HG03066 (cell line): ENCODE measurements around the gene SMTNL2.
"Not testable (repeated sequence)": the region's sequence is repeated elsewhere in the genome, so short reads cannot be mapped to it uniquely, and the experiment has no call there.

Source experiments
- ATAC-seq: cut with Tn5 transposase; IDR thresholded peaks from one replicate; pipeline ENCODE4 v1.9.1; 2021; ENCODE audit warnings: low read depth; ENCODE audit not compliant: unreplicated experiment

SMTNL2 gene

GRCh38 chr17:4598776-4599504 lies 14.6 kb downstream of the SMTNL2 start:
- ATAC-seq = no peak

- ATAC-seq = no peak
These were observed 15.4 kb downstream of the SMTNL2 start for GRCh38 chr17:4599505-4600281.

GRCh38 chr17:4600563-4600962 lies 16.2 kb downstream of the SMTNL2 start:
- no peak for ATAC-seq

- no peak for ATAC-seq
These were observed 17.0 kb downstream of the SMTNL2 start for GRCh38 chr17:4601326-4601725.

GRCh38 chr17:4602041-4602440 lies 17.7 kb downstream of the SMTNL2 start:
- ATAC-seq = no peak

GRCh38 chr17:4604111-4604644 lies 19.8 kb downstream of the SMTNL2 start:
- no peak for ATAC-seq

GRCh38 chr17:4604736-4605135 lies 20.4 kb downstream of the SMTNL2 start:
- ATAC-seq = not testable (repeated sequence)

GRCh38 chr17:4605826-4606225 lies 21.5 kb downstream of the SMTNL2 start:
- ATAC-seq = no peak

GRCh38 chr17:4607261-4607741 lies 23.0 kb downstream of the SMTNL2 start:
- ATAC-seq = no peak

- ATAC-seq = no peak
These were observed 23.5 kb downstream of the SMTNL2 start for GRCh38 chr17:4607773-4608187.

- ATAC-seq = no peak
These were observed 25.4 kb downstream of the SMTNL2 start for GRCh38 chr17:4609761-4610160.

- ATAC-seq = no peak
These were observed 25.8 kb downstream of the SMTNL2 start for GRCh38 chr17:4610162-4610561.

GRCh38 chr17:4610656-4611055 lies 26.3 kb downstream of the SMTNL2 start:
- ATAC-seq = no peak

- ATAC-seq = no peak
These were observed 32.1 kb downstream of the SMTNL2 start for GRCh38 chr17:4616476-4616875.

- ATAC-seq = no peak
These were observed 32.8 kb downstream of the SMTNL2 start for GRCh38 chr17:4617090-4617489.

- no peak for ATAC-seq
These were observed 33.4 kb downstream of the SMTNL2 start for GRCh38 chr17:4617590-4618351.

GRCh38 chr17:4620531-4621101 lies 36.3 kb downstream of the SMTNL2 start:
- no peak for ATAC-seq

GRCh38 chr17:4622375-4622774 lies 38.0 kb downstream of the SMTNL2 start:
- no peak for ATAC-seq

- ATAC-seq = no peak
These were observed 38.9 kb downstream of the SMTNL2 start for GRCh38 chr17:4623249-4623648.

- not testable (repeated sequence) for ATAC-seq
These were observed 40.2 kb downstream of the SMTNL2 start for GRCh38 chr17:4624451-4624911.
